ENCODE data around the gene RAD51B.
A peak's percentile ranks its signal among the peaks of the same experiment; 100 is the strongest.
"Not testable (repeated sequence)": the region's sequence is repeated elsewhere in the genome, so short reads cannot be mapped to it uniquely, and the experiment has no call there.

RAD51B gene

GRCh38 chr14:68186500-68187276, 367.1 kb downstream of the RAD51B start:
- DNase-seq = not testable (repeated sequence)

- DNase-seq = no peak
Observed at GRCh38 chr14:68188174-68188573, 368.6 kb downstream of the RAD51B start.

- DNase-seq = no peak
Observed at GRCh38 chr14:68190032-68190431, 370.5 kb downstream of the RAD51B start.

GRCh38 chr14:68191567-68192321, 372.2 kb downstream of the RAD51B start:
- no peak for DNase-seq

GRCh38 chr14:68192935-68193334, 373.4 kb downstream of the RAD51B start:
- DNase-seq = no peak

GRCh38 chr14:68193970-68194681, 374.5 kb downstream of the RAD51B start:
- DNase-seq = no peak

- no peak for DNase-seq
Observed at GRCh38 chr14:68195126-68195525, 375.5 kb downstream of the RAD51B start.

- DNase-seq = no peak
Observed at GRCh38 chr14:68198713-68199495, 379.3 kb downstream of the RAD51B start.

- DNase-seq = no peak
Observed at GRCh38 chr14:68199554-68200151, 380.1 kb downstream of the RAD51B start.

- DNase-seq = no peak
Observed at GRCh38 chr14:68203871-68204270, 384.3 kb downstream of the RAD51B start.

- DNase-seq = no peak
Observed at GRCh38 chr14:68208218-68208617, 388.6 kb downstream of the RAD51B start.

GRCh38 chr14:68208626-68209317, 389.2 kb downstream of the RAD51B start:
- DNase-seq = no peak

GRCh38 chr14:68210729-68211299, 391.2 kb downstream of the RAD51B start:
- DNase-seq = peak; percentile 55

GRCh38 chr14:68211421-68211820, 391.8 kb downstream of the RAD51B start:
- no peak for DNase-seq

- no peak for DNase-seq
Observed at GRCh38 chr14:68211886-68212285, 392.3 kb downstream of the RAD51B start.

- DNase-seq = no peak
Observed at GRCh38 chr14:68212361-68212760, 392.8 kb downstream of the RAD51B start.

- DNase-seq = no peak
Observed at GRCh38 chr14:68214431-68214830, 394.9 kb downstream of the RAD51B start.

- DNase-seq = no peak
Observed at GRCh38 chr14:68215629-68216028, 396.1 kb downstream of the RAD51B start.

GRCh38 chr14:68216079-68216478, 396.5 kb downstream of the RAD51B start:
- DNase-seq = no peak

GRCh38 chr14:68216957-68217356, 397.4 kb downstream of the RAD51B start:
- no peak for DNase-seq

- DNase-seq = no peak
Observed at GRCh38 chr14:68217791-68218340, 398.3 kb downstream of the RAD51B start.

Data from CD4-positive, alpha-beta T cell treated with Interleukin-6 for 4 hours (primary cell).